IMR-90 (cell line): ENCODE data around the gene NFKBIA. TPM values are rescaled to one million over a fixed set of nuclear protein-coding genes. Genes with fewer than 3 reads are reported as not detected.
"Not testable (repeated sequence)": the region's sequence is repeated elsewhere in the genome, so short reads cannot be mapped to it uniquely, and the experiment has no call there.

Experiments
- ATAC-seq: fragments of 200-7000 bp; cut with Tn5 transposase; 2 replicates; pipeline ENCODE4 v1.9.1; 2020; ENCODE audit warnings: low read depth, mild to moderate bottlenecking, moderate library complexity
- BruUV-seq: library from RNA; stranded (reverse); fragments of 400-500 nt; replicated peaks from 2 replicates; lab custom pipeline; 2021; lab: Mats Ljungman, UMichigan
- CTCF ChIA-PET: fragments of 300-600 bp; formaldehyde crosslinking; extraction: SDS; loops from one replicate; lab custom pipeline; 2021; ENCODE audit warnings: antibody characterized with exemption; lab: Yijun Ruan, JAX
- POLR2A ChIA-PET: fragments of 300-600 bp; sonication (Branson Sonifier 250); formaldehyde crosslinking; loops from one replicate; lab custom pipeline; 2022; ENCODE audit warnings: antibody characterized with exemption; ENCODE audit not compliant: unreplicated experiment; lab: Charles Lee
- DNase-seq: peaks from one replicate; pipeline ENCODE4 v3.0.0; 2013
- H2AFZ ChIP-seq: replicated peaks from 2 replicates; pipeline ENCODE3; 2013; ENCODE audit warnings: low read length, mild to moderate bottlenecking; ENCODE audit not compliant: poor library complexity
- H2AK5ac ChIP-seq: 2 replicates; pipeline ENCODE4 v1.6.1; 2013; ENCODE audit warnings: low read depth, low read length, inconsistent platforms
- H2AK9ac ChIP-seq: replicated peaks from 2 replicates; pipeline ENCODE3; 2013; ENCODE audit warnings: mild to moderate bottlenecking, low read depth, low read length, moderate library complexity; ENCODE audit not compliant: poor library complexity
- H2BK120ac ChIP-seq: 2 replicates; pipeline ENCODE4 v1.6.1; 2013; ENCODE audit warnings: low read depth, low read length, inconsistent platforms
- H2BK15ac ChIP-seq: 3 replicates; pipeline ENCODE4 v1.6.1; 2013; ENCODE audit warnings: low read depth, low read length, inconsistent platforms
- H2BK20ac ChIP-seq: 2 replicates; pipeline ENCODE4 v1.6.1; 2013; ENCODE audit warnings: low read depth, mild to moderate bottlenecking, inconsistent platforms, low read length, moderate library complexity
- H2BK5ac ChIP-seq: 2 replicates; pipeline ENCODE4 v1.6.1; 2013; ENCODE audit warnings: mild to moderate bottlenecking, low read depth, low read length, inconsistent platforms; ENCODE audit not compliant: poor library complexity, severe bottlenecking
- H3K14ac ChIP-seq: replicated peaks from 2 replicates; pipeline ENCODE4 v1.6.1; 2013; ENCODE audit warnings: low read depth, low read length, inconsistent platforms
- H3K18ac ChIP-seq: 2 replicates; pipeline ENCODE4 v1.6.1; 2013; ENCODE audit warnings: low read depth, low read length, control low read depth
- H3K23ac ChIP-seq: 2 replicates; pipeline ENCODE4 v1.6.1; 2013; ENCODE audit warnings: low read depth, low read length, inconsistent platforms
- H3K27ac ChIP-seq: 2 replicates; pipeline ENCODE4 v1.5.1; 2013; ENCODE audit warnings: mild to moderate bottlenecking, control low read depth, low read length; ENCODE audit not compliant: insufficient read depth
- H3K27me3 ChIP-seq: 2 replicates; pipeline ENCODE4 v1.6.1; 2013; ENCODE audit warnings: low read length; ENCODE audit not compliant: control insufficient read depth, insufficient read depth
- H3K36me3 ChIP-seq: 2 replicates; pipeline ENCODE4 v1.6.1; 2013; ENCODE audit warnings: low read length, mixed read lengths; ENCODE audit not compliant: control insufficient read depth, insufficient read depth
- H3K4ac ChIP-seq: 2 replicates; pipeline ENCODE4 v1.6.1; 2013; ENCODE audit warnings: low read depth, low read length, inconsistent platforms
- H3K4me1 ChIP-seq: 2 replicates; pipeline ENCODE4 v1.6.1; 2013; ENCODE audit warnings: low read length, mixed read lengths; ENCODE audit not compliant: control insufficient read depth, insufficient read depth
- H3K4me2 ChIP-seq: 2 replicates; pipeline ENCODE4 v1.6.1; 2013; ENCODE audit warnings: low read depth, mild to moderate bottlenecking, control low read depth, low read length, moderate library complexity
- H3K4me3 ChIP-seq: 2 replicates; pipeline ENCODE4 v1.5.1; 2013; ENCODE audit warnings: low read depth, mild to moderate bottlenecking, control low read depth, low read length, moderate library complexity; ENCODE audit not compliant: insufficient read depth
- H3K56ac ChIP-seq: 2 replicates; pipeline ENCODE4 v1.6.1; 2013; ENCODE audit warnings: low read length, inconsistent platforms; ENCODE audit not compliant: insufficient read depth; ENCODE audit errors: extremely low read depth
- H3K79me1 ChIP-seq, 2 experiments: 2 replicates each; pipeline ENCODE4 v1.6.1; 2013; ENCODE audit warnings: low read length in 2 of 2, inconsistent platforms in 1 of 2, low read depth in 1 of 2
- H3K9ac ChIP-seq: 2 replicates; pipeline ENCODE4 v1.6.1; 2013; ENCODE audit warnings: low read depth, low read length, control low read depth
- H3K9me1 ChIP-seq: 2 replicates; pipeline ENCODE4 v1.6.1; 2013; ENCODE audit warnings: low read length, inconsistent platforms; ENCODE audit not compliant: insufficient read depth
- H3K9me3 ChIP-seq: 2 replicates; pipeline ENCODE4 v1.6.1; 2013; ENCODE audit warnings: low read length; ENCODE audit not compliant: control insufficient read depth, insufficient read depth
- H4K20me1 ChIP-seq: 2 replicates; pipeline ENCODE4 v1.6.1; 2013; ENCODE audit warnings: low read length, inconsistent platforms; ENCODE audit not compliant: insufficient read depth
- H4K5ac ChIP-seq: 2 replicates; pipeline ENCODE4 v1.6.1; 2013; ENCODE audit warnings: mild to moderate bottlenecking, low read depth, low read length, control low read depth
- H4K8ac ChIP-seq, 2 experiments: 2 replicates each; pipeline ENCODE4 v1.6.1; 2013; ENCODE audit warnings: low read depth in 2 of 2, low read length in 2 of 2, control low read depth in 1 of 2, inconsistent platforms in 1 of 2
- H4K91ac ChIP-seq: 2 replicates; pipeline ENCODE4 v1.6.1; 2013; ENCODE audit warnings: low read depth, low read length, inconsistent platforms; ENCODE audit not compliant: insufficient read depth
- WGBS, 2 experiments: methylation state at CpG; one replicate each; pipeline versions ENCODE4 v1.1.5 to v1.1.7; 2013; ENCODE audit warnings: missing lambda C conversion rate in 2 of 2; ENCODE audit not compliant: insufficient read length in 1 of 2; ENCODE audit errors: extremely low coverage in 2 of 2; 5-methylcytosine and 5-hydroxymethylcytosine counted together
- dilution Hi-C: fragments of 300-500 bp; cut with HindIII; formaldehyde crosslinking; loops from one replicate; pipeline ENCODE4 v1.14.3; 2018; ENCODE audit warnings: low sequenced_read_pairs; ENCODE audit not compliant: unreplicated experiment
- in situ Hi-C: fragments of 300-500 bp; cut with MboI; formaldehyde crosslinking; loops from 3 replicates; pipeline ENCODE4 v1.14.3; 2019; ENCODE audit warnings: low sequenced_read_pairs, inconsistent platforms, mixed read lengths
- intact Hi-C: fragments of 100-400 bp; cut with micrococcal nuclease; formaldehyde crosslinking; loops from 2 replicates; pipeline ENCODE4 v1.10.0; 2022
- polyA plus RNA-seq, 3 experiments: library from polyadenylated mRNA; depleted of rRNA; stranded (reverse); fragments of >200 nt; gene quantifications; 2 replicates each; pipeline ENCODE4 v1.2.3, GENCODE V29; 2012; ENCODE audit warnings: low replicate concordance in 1 of 3
- total RNA-seq: library from RNA; depleted of rRNA; stranded (reverse); fragments of >200 nt; gene quantifications from 2 replicates; pipeline ENCODE4 v1.2.3, GENCODE V29; 2012

Gene NFKBIA
- total and polyA plus RNA-seq, 2 of the 4 experiments (the other 2 are of a cell fraction): 71.1 to 97.1 TPM

DNA sequence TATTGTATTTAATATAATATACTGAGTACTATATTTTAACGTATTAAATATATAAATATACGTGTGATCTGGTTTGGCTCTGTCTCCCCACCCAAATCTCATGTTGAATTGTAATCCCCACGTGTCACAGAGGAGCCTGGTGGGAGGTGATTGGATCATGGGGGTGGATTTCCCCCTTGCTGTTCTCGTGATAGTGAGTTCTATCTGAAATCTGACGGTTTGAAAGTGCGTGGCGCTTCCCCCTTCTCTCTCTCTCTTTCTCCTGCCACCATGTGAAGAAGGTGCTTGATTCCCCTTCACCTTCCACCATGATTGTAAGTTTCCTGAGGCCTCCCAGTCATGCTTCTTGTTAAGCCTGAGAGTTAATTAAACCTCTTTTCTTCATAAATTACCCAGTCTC lies 44.9 kb downstream of the NFKBIA start:
- H4K91ac ChIP-seq, H3K9ac ChIP-seq, H3K9me3 ChIP-seq, H3K27me3 ChIP-seq, H2AK9ac ChIP-seq, POLR2A ChIA-PET, H3K4me3 ChIP-seq, H2BK120ac ChIP-seq, dilution Hi-C loops, H4K20me1 ChIP-seq, intact Hi-C loops, H3K4ac ChIP-seq, BruUV-seq, H3K18ac ChIP-seq, in situ Hi-C loops, H3K27ac ChIP-seq, H4K5ac ChIP-seq, ATAC-seq, H2AFZ ChIP-seq, H3K79me1 ChIP-seq, H3K4me2 ChIP-seq, H2BK15ac ChIP-seq, H3K36me3 ChIP-seq, DNase-seq, H2BK20ac ChIP-seq, H4K8ac ChIP-seq, H3K23ac ChIP-seq, H3K56ac ChIP-seq, H2BK5ac ChIP-seq, CTCF ChIA-PET, H2AK5ac ChIP-seq, H3K14ac ChIP-seq: not testable (repeated sequence)
- H3K4me1 ChIP-seq: peaks cover 12% of the 10 kb centered on the region
- WGBS, 2 experiments: 90% methylated on average over 2 of the region's 7 CpGs; no CpG with 5 or more reads in 1 of the 2 experiments
- H3K9me1 ChIP-seq: peaks cover 11% of the 10 kb centered on the region
